Activated T-cell treated with anti-CD3 and anti-CD28 coated beads for 4 hours (primary cell): ENCODE results near the gene RNF222.
A peak's percentile ranks its signal among the peaks of the same experiment; 100 is the strongest.
"Not testable (repeated sequence)": the region's sequence is repeated elsewhere in the genome, so short reads cannot be mapped to it uniquely, and the experiment has no call there.

Source experiments
- DNase-seq: peaks from one replicate; pipeline ENCODE4 v3.0.0-alpha.2; 2020

RNF222 gene

DNA sequence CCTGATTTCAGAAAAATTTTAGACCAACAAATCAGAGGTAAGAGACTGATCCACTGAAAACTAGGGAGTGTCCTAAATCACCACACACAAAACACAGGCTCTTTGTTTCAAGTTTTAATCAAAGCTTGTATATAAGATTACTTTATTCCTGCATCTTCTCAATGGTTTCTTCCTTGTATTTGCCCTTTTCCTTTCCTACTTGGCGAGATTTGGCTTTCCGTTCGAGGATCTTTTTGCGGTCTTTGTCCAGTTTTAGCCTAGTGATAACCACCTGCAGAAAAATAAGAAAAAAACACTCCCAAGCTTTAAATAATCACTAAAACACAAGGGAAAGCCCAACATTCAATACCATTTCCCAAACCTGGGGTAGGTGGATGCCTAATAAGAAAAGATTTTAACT, 20.2 kb downstream of the RNF222 start:
- DNase-seq = no peak

DNA sequence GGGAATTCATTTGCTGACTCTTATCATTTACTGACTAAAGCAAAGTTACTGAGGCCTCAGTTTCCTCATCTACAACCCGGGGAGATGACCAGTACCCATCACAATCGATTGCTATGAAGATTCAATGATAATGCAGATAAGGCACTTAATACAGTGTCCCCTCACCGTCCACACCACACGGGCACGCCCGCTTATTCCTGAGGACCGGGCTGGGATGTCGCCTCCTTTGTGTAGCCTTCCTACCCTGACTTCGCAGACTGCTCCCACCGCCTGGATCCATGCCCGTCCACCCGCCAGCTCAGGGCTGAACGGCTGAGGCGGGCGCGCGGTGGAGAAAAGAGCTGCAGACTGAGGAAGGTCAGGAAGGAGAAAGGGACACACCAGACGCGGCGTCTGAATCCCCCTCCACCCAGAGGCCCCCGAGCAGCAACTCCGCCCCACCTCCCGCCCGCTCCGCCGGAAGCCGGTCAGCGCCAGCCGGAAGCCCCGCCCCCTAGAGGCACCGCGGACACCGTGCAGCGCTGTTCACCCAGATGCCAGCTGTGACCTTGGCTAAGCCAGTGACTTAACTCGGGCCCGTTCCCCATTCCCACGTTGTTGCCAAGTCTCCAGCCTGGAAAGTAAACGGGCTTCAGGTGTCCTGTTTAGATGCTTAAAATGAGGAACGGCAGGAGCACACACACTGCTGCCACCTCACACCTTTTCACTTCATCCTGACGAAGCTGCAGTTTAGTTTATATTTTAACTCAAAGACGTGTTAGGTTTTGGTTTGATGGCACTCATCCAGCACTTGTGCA, 21.2 kb downstream of the RNF222 start, which contains the start of gene KRABD2:
KRABD2 (minus strand) TSS at position 434 of the 797 bp plus-strand sequence.
- peak; percentile 80 for DNase-seq

DNA sequence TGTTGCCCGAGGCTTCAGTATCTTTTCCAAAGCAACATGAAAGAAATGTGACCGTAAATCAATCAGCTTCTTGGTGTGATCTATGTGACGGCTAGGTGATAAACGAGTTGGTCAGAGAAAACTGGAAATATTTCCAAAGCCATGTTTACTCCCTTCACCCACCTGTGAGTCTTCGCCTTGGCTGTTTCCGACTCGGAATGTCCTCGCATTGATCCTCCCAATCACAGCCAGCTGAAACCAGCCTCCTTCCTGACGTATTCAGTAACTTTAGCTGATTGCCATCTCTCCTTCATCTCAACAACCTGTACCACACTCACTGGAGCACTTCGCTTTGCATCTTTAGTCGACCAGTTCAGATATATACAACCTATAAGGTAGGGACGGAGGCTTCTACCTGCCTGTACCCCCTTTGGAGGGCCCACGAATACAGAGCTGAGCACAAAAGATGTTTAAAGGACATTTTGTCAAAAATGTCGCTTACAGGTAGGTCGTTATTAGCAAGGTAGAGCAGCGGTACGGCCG, 21.8 kb downstream of the RNF222 start:
- DNase-seq = no peak

DNA sequence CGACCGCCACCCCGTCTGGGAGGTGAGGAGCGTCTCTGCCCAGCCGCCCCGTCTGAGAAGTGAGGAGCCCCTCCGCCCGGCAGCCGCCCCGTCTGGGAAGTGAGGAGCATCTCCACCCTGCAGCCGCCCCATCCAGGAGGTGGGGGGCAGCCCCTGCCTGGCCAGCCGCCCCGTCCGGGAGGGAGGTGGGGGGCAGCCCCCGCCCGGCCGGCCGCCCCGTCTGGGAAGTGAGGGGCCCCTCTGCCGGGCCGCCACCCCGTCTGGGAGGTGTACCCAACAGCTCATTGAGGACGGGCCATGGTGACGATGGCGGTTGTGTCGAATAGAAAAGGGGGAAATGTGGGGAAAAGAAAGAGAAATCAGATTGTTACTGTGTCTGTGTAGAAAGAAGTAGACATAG, 23.8 kb downstream of the RNF222 start:
- not testable (repeated sequence) for DNase-seq

DNA sequence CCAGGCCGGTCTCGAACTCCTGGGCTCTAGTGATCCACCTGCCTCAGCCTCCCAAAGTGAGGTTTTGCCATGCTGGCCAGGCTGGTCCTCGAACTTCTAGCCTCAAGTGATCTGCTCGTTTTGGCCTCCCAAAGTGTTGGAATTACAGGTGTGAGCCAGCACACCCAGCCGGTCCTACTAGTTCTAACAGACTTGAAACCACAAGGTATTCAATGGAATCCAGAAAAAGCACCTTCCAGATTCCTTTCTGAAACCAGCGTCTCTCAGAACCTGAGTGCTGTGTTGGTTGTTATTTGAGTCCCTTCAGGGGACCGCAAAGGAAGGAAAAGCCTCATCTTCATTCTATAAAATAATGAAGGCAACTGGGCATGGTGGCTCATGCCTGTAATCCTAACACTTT, 25.2 kb downstream of the RNF222 start:
- no peak for DNase-seq

DNA sequence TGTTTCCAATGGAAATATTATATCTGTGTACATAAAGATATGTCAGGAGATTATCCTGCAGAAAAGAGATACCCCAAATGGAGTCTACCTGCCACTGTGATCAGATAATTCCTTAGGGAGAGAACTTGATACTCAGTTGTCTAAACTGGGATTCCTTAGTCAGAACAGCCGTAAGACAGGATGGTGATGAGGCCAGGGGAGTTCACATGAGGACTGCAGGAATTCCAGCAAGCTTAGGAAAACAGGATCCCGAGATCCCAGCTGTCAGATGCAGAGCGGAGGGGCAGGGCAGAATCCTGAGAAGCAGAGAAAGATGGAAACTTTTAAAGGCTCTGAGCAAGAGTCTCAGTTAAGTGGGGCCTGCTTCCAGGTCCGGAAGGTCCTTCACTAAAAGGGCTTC, 25.8 kb downstream of the RNF222 start:
- DNase-seq = no peak

DNA sequence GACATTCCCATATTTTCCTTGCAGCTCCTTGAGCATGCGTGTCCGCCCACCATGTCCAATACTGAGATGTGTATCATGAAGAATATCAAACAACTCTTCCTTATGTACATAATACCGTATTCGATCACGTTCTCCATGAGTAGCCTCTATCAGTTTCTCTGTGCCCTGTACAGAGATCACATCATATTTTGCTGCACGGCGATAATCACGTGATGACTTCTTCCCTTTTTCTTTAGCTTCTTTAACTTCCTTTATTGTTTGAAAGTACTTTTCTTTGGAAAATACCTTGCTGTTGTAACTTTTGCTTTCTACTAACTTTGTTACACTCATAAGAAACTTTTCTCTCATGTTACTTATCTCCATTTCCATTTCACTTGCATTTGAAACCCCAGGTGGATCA, 27.7 kb downstream of the RNF222 start:
- no peak for DNase-seq

DNA sequence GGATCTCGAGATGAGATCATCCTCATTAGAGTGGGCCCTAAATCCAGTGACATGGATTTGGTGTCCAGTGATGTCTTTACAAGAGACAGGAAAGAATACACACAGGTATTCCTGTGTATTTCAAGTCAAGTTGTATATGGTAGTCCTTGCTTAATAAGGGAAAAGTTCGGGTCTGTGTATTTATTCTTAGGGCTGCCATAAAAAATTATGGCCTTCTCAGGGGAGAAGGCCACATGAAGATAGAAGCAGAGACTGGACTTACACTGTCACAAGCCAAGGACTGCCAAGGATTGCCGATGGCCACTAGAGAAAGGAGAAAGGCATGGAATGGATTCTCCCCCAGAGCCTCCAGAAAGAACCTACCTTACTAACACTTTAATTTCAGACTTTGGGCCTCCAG, 29.4 kb downstream of the RNF222 start:
- no peak for DNase-seq

DNA sequence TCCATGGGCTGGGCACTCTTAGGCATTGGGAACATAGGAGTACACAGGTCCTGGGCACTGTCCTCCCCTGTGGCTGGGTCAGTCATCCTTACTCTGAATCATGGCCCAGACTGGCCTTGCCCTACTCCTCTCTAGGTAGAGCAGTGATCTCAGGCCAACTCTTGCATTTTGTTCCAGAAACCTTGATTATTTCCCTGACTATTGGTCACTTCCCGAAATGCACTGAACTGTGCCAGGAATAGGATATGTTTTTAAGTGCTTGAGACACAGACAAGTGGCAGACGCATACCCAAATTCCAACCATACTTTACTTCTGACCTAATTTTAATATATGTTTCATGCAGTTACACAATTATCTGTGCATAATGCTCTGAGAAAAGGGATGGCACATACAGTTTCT, 31.4 kb downstream of the RNF222 start:
- DNase-seq = no peak

DNA sequence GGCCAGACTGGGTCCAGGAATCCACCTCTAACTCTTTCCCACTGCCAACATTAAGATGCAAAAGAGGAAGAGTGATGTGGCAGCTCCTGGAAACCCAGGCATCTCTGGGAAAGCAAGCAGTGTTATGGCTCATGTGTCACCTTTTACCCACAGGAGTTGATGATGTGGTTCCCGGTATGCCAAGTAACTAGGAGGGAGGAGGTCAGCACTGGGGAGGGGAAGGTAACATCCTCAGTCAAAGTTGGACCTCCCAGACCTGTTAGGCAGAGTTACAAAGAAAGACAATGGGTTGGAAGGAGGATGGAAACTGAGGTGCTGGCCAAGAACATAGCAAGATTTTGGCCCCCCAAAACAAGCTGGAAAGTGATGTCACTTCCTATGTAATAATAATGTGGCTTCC, 32.5 kb downstream of the RNF222 start:
- no peak for DNase-seq

DNA sequence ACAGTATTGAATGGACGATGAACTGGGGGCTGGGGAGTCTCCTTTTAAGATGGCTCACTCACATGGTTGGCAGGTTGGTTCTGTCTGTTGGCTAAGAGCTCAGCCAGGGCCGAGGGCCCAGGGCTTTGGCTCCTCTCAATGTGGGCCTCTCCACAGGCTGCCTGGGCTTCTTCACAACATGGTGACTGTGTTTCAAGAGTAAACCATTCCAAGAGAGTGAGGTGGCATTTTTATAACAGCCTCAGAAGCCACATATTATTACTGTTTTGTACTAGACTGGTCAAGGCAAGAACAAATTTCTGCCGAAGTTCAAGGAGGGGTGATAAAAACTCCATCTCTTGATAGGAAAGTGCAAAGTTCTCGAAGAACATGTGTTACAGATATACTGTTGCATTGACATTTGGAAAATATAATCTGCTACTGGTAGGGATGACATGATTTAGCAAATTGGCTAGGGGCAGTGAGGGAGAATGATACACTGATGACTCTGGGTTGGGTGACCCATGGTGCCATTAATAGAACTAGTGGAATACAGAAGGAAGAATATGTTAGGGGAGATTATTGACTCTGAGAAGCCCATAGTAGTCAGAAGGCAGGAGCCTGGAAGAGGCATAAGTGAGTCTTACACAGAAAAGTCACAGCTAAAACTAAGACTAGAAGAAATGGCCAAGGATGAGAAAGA, 34.8 kb downstream of the RNF222 start:
- DNase-seq = no peak

DNA sequence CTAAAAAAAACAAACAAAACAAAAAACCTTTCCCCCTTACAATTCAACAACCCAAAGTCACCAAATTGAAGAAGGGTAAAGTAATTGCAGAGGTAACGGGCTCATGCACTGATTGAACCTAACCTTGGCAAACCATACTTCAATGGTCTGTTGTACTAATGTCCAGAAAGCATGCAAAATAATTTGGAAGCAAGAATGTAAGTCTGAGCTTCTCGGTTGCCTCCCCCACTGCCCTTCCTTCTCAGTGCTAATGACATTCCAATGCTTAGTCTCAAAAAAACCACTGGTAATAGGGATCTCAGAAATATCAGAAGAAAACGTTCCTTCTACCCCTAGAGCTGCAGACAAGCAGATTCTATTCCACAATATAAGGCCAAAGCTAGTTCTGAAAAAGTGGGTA, 36.9 kb downstream of the RNF222 start:
- no peak for DNase-seq

DNA sequence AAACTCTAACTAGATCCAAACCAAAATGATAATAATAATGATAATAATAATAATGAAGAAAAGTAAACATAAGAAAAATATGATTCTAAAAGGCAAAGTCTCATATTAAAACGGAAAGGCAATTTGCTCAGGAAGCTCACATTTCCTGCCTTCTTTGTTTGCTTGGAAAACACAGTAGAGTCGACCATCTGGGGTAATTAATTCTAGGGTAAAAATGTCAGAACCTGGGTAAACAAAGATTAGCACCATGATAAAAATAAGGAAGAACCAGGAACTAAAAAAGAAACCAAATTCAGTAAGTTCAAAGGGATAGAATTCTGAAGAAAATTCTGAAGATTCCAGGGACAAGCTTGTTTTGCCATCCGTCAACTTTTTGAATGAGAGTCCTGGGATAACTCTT, 37.4 kb downstream of the RNF222 start:
- DNase-seq = no peak

DNA sequence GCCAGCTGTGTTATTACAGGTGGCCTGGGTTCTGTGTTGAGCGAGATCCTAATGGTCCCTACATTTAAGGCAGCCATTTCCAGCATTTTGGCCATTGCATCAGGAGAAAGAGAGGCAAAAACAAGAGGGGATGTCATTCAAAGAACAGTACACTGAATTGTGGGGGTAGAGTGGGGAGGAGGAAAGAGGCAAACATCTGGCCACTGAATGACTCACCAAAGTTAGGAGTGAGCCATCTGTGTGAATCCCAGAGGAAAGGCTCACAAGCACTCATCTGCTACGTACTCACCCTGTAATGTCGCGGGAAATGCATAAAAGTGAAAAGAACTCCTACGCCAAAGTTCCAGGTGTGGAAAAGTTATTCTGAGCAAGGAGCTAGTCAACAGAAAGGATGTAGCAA, 37.9 kb downstream of the RNF222 start:
- DNase-seq = no peak

DNA sequence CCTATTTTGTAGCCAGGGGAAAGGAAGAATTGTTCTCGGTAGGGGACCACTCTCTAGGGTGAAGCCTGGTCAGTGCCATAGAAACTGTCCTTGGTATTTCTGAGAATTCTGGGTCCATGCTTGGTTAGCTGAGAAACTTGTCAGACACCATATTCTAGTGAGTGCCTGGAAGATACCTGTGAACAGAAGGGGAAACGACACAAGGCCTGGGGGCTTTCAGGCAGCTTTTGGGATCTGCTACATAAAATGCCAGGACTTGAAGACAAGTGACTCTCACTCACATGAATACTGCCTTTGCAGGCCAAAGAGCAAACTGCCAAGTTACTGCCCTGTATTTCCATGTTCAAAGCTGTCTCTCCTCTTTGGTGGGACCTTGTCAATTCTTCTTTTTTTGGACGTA, 39.7 kb downstream of the RNF222 start:
- DNase-seq = no peak

DNA sequence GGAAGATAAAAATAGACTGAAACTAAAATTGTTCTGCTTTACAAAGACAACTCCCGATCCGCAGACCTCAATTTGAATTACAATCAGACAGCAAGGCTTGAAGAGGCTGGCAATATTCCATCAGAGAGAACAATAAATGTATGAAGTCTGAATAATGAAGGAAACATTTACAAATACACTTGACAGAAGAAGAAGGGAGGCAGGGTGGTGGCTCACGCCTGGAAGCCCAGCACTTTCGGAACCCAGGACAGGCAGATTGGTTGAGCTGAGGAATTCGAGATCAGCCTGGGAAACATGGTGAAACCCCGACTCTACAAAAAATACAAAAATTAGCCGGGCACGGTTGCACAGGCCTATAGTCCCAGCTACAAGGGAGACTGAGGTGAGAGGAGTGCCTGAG, 43.4 kb downstream of the RNF222 start:
- no peak for DNase-seq

DNA sequence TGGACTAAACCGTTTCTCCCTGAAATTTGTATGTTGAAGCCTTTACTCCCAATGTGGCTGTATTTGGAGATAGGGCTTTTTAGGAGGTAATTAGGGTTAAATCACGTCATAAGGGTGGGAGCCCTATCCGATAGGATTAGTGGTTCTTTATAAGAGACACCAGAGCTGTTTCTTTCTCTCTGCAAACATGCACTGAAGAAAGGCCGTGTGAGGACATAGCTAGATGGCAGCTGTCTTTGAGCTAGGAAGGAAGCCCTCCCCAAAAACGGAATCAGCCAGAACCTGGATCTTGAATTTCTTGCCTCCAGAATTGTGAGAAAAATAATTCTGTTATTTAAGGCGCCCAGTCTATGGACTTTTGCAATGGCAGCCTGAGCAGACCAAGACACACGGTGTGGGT, 43.9 kb downstream of the RNF222 start:
- no peak for DNase-seq

DNA sequence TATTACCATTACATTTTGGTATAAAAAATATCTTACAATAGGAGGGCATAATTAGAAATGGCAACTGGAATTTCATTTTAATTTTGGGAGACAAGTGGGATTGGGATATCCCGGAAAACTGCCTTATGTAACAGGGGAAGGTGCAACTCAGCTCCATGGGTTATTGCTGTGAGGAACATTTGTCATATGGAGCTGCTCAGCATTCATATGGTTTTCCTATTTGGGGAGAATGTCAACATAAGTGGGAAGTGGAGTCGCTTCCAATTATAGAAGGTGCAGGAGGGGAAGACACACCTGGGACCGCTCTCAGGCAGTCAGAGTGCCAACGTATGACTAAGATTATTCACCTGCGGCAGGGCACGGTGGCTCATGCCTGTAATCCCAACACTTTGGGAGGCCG, 47.3 kb downstream of the RNF222 start:
- DNase-seq = no peak

DNA sequence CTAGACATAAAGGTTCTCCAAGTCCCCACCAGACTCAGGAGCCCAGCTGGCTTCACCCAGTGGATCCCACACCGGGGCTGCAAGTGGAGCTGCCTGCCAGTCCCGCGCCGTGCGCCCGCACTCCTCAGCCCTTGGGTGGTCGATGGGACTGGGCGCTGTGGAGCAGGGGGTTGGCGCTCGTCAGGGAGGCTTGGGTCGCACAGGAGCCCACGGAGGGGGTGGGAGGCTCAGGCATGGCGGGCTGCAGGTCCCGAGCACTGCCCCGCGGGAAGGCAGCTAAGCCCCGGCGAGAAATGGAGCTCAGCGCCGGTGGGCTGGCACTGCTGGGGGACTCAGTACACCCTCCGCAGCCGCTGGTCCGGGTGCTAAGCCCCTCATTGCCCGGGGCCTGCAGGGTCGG, 50.6 kb downstream of the RNF222 start:
- not testable (repeated sequence) for DNase-seq

DNA sequence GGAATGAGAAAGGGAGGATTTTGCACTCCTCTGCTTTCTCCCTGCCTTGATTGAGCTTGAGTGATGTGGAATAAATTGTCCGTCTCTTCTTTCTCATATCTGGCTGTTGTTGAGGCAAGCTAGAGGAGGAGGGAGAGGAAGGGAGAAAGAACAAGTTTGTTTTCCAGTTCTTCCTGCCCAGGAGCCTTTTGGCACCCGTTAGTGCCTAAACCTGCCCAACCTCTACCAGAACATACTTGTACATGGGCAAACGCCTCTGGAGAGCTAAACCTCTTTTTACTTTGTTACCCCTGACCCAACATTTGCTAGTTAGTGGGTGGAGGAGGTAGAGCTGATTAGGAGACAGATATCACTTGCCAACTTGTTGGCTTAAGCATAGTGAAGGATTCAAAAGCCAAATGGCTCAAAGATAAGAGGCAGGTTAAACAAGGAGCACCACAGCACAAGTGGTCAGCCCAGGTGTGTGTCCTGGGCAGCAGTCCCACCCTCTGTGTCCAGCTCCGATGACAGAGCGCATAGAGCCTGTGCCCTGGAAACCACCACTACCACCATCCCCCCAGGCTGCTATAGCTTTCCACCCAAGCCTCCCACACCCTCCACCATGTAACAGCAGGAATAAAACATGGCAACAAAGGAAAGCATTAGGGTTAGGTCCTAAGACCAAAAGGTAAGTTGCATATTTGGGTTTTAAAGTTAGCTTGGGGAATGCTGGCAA, 51.5 kb downstream of the RNF222 start:
- no peak for DNase-seq

DNA sequence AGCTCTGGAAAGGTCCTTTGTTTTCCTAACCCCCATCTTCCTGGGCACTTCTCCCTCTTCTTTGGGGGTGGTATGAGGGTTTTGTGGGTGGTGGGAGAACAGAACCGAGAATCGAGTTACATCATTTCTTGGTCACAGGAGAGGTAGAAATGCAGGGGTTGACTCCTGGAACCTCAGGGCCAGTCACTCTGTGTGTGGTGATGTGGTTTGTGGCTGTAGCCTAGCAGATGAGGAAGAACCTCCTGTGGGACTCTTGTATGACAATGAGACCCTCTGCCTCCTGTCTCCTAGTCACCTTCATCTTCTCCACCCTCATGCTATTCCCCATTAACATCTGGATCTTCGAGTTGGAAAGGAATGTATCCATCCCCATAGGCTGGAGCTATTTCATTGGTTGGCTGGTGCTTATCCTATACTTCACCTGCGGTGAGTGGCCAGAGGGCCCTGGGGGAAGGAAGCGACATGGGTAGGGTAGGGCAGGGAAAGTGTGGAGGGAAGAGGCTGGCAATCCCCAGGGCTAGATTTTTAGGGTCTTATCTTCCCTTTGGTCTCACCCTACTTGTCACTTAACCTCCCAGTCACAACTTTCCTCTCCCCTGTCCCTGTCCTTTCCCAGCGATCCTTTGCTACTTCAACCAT, 52.5 kb downstream of the RNF222 start:
- no peak for DNase-seq

DNA sequence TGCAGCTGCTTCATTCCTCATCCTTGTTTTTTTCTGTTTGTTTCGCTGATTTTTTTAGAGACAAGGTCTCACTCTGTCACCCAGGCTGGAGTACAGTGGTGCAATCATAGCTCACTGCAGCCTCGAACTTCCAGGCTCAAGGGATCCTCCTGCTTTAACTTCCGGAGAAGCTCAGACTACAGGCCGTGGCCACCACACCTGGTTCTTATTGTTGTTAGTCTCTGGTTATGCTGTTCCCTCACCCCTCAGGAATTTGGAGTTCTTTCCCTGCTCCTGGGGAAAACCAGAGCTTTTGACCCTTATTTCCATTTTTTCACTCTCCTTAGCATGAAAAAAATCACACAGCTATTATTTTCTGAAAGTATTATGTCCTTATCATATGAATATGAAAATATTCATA, 56.2 kb downstream of the RNF222 start:
- DNase-seq = no peak
